ENCODE measurements around the gene TPRX1.

TPRX1 gene

DNA sequence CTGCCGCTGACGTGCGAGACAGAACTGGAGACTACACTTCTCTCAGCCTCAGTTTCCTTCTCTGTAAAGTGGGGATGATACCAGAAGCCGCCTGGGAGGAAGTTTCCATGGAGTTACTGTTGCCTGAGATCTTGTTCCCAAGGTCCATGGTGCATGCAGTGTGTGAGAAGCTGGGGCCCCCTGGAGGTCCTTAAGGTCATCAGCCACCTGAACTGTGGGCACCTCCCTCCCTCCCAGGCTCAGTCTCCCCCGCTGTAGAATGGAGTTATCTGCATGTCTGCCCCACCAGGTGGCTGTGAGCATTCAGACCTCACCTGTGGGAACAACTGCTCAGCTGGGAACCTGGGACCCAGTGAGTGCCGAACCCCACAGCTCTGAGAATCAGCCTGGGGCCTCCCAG is 20.0 kb upstream of the TPRX1 start:
- Histone ChIP-seq H3K36me3 (ENCODE audit: control insufficient read depth, low read length) (no peaks in the 10 kb centered on the region), H3K9me3 (ENCODE audit: control insufficient read depth, insufficient read depth, low read length) (no peaks in the 10 kb centered on the region), H3F3A (ENCODE audit: control insufficient read depth, insufficient read depth) (no peaks in the 10 kb centered on the region), H3K27me3 (ENCODE audit: control insufficient read depth, low read length) (peaks cover 18% of the 10 kb centered on the region), H3K4me1 (ENCODE audit: control insufficient read depth, low read length) (peaks cover 12% of the 10 kb centered on the region), H4K20me1 (ENCODE audit: control insufficient read depth, insufficient read depth, low read depth, low read length) (no peaks in the 10 kb centered on the region), H3K79me2 (ENCODE audit: control insufficient read depth, low read length) (no peaks in the 10 kb centered on the region), H3K27ac (ENCODE audit: low read depth, low read length) (no peak overlapping the region), H3K4me2 (ENCODE audit: low read length) (no peak overlapping the region), H3K9me2 (replicated peaks; ENCODE audit: control insufficient read depth, low read length) (no peaks in the 10 kb centered on the region), H3K4me3 (ENCODE audit: low read length) (no peak overlapping the region)
- TF ChIP-seq, protein P1, sequence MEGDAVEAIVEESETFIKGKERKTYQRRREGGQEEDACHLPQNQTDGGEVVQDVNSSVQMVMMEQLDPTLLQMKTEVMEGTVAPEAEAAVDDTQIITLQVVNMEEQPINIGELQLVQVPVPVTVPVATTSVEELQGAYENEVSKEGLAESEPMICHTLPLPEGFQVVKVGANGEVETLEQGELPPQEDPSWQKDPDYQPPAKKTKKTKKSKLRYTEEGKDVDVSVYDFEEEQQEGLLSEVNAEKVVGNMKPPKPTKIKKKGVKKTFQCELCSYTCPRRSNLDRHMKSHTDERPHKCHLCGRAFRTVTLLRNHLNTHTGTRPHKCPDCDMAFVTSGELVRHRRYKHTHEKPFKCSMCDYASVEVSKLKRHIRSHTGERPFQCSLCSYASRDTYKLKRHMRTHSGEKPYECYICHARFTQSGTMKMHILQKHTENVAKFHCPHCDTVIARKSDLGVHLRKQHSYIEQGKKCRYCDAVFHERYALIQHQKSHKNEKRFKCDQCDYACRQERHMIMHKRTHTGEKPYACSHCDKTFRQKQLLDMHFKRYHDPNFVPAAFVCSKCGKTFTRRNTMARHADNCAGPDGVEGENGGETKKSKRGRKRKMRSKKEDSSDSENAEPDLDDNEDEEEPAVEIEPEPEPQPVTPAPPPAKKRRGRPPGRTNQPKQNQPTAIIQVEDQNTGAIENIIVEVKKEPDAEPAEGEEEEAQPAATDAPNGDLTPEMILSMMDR (IDR thresholded peaks at IDR 0.05; ENCODE audit: low read depth, low read length, poor library complexity, severe bottlenecking): no peak
- no peak for TF ChIP-seq EZH2phosphoT487 (IDR thresholded peaks at IDR 0.05; ENCODE audit: borderline replicate concordance, low read length)

DNA sequence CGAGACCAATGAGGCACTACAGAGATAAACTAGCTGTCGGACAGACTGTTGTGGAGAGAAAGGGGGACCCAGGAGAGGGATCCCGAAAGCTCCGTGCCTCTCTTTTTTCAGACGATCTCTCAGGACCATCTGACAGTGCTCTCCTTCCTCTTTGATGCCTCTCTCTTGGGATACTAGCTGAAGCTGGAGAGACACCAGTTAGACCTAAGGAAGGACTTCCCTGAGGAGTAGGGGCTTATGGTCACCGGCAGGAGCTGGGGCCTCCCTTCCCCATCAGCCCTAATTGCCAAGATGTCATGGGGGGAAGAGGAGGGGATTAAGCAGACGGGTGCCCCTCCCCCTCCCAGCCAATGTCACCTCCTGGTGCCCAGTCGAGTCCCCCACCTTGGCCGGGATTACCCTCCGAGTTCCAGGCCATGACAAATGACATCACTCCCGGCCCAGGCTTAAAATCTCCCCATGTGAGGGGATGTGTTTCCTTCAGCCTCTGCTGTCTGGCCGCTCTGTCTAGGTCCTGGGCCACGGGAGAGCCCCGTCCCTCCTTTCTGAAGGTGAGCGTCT is 17.2 kb upstream of the TPRX1 start, which contains the start of gene CRX:
Gene CRX (plus strand): TSS at position 478 of the 561 bp plus-strand sequence. CDS start 12,507 bp downstream, outside the sequence.
- H3K9me3 ChIP-seq (ENCODE audit: control insufficient read depth, insufficient read depth, low read length): no peaks in the 10 kb centered on the region
- peaks cover 23% of the 10 kb centered on the region for H3K27me3 ChIP-seq (ENCODE audit: control insufficient read depth, low read length)
- no peak within 1 kb of the TSS for H3K4me3 ChIP-seq (ENCODE audit: low read length)
- no peaks in the 10 kb centered on the region for H3K9me2 ChIP-seq (replicated peaks; ENCODE audit: control insufficient read depth, low read length)
- no peak within 1 kb of the TSS for H3K27ac ChIP-seq (ENCODE audit: low read depth, low read length)
- no peak within 1 kb of the TSS for H3K4me2 ChIP-seq (ENCODE audit: low read length)
- no peaks in the 10 kb centered on the region for H3K36me3 ChIP-seq (ENCODE audit: control insufficient read depth, low read length)
- H3K4me1 ChIP-seq (ENCODE audit: control insufficient read depth, low read length): peaks cover 8% of the 10 kb centered on the region
- TF ChIP-seq EZH2phosphoT487 (IDR thresholded peaks at IDR 0.05; ENCODE audit: borderline replicate concordance, low read length): no peak
- TF ChIP-seq, protein P1 (IDR thresholded peaks at IDR 0.05; ENCODE audit: low read depth, low read length, poor library complexity, severe bottlenecking): no peak
- H4K20me1 ChIP-seq (ENCODE audit: control insufficient read depth, insufficient read depth, low read depth, low read length): no peaks in the 10 kb centered on the region
- H3F3A ChIP-seq (ENCODE audit: control insufficient read depth, insufficient read depth): no peaks in the 10 kb centered on the region
- H3K79me2 ChIP-seq (ENCODE audit: control insufficient read depth, low read length): no peaks in the 10 kb centered on the region

DNA sequence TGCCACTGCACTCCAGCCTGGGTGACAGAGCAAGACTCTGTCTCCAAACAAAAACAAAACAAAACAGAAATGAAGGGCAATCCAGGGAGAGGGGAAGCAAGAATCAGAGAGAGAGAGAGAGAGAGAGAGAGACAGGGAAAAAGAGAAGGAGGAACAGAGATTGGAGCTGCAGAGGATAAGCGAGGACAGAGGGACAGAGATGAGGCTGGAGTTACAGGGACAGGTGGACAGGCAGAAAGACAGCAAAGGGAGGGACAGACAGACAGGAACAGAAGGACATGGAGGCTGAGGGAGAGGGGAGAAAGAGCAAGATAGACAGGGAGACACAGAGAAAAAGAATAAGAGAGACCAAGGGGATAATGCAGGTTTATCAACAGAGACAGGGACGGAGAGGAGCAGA is 16.1 kb upstream of the TPRX1 start:
- H3K4me2 ChIP-seq (ENCODE audit: low read length): no peak overlapping the region
- no peaks in the 10 kb centered on the region for H3F3A ChIP-seq (ENCODE audit: control insufficient read depth, insufficient read depth)
- H3K79me2 ChIP-seq (ENCODE audit: control insufficient read depth, low read length): no peaks in the 10 kb centered on the region
- no peak overlapping the region for H3K4me3 ChIP-seq (ENCODE audit: low read length)
- H3K4me1 ChIP-seq (ENCODE audit: control insufficient read depth, low read length): peaks cover 8% of the 10 kb centered on the region
- H3K9me2 ChIP-seq (replicated peaks; ENCODE audit: control insufficient read depth, low read length): no peaks in the 10 kb centered on the region
- H3K9me3 ChIP-seq (ENCODE audit: control insufficient read depth, insufficient read depth, low read length): no peaks in the 10 kb centered on the region
- no peaks in the 10 kb centered on the region for H4K20me1 ChIP-seq (ENCODE audit: control insufficient read depth, insufficient read depth, low read depth, low read length)
- no peaks in the 10 kb centered on the region for H3K36me3 ChIP-seq (ENCODE audit: control insufficient read depth, low read length)
- H3K27ac ChIP-seq (ENCODE audit: low read depth, low read length): no peak overlapping the region
- TF ChIP-seq, protein P1 (IDR thresholded peaks at IDR 0.05; ENCODE audit: low read depth, low read length, poor library complexity, severe bottlenecking): no peak
- TF ChIP-seq EZH2phosphoT487 (IDR thresholded peaks at IDR 0.05; ENCODE audit: borderline replicate concordance, low read length): no peak
- H3K27me3 ChIP-seq (ENCODE audit: control insufficient read depth, low read length): peaks cover 23% of the 10 kb centered on the region

Data from DOHH2 (cell line).